Keratinocyte (primary cell): Measurements from ENCODE around the gene OR52R1. TPM values are rescaled to one million over a fixed set of nuclear protein-coding genes. Genes with fewer than 3 reads are reported as not detected.

Source experiments
- DNase-seq: peaks from one replicate; pipeline ENCODE4 v3.0.0-alpha.2; 2011; ENCODE audit warnings: low read depth, missing footprints, low spot score
- FAIRE-seq: peaks from 2 replicates; lab custom pipeline; 2011; peaks lifted over from hg19 to GRCh38; lab: Jason Lieb, UNC
- H2AFZ ChIP-seq: 2 replicates; pipeline ENCODE4 v1.6.0; 2012; ENCODE audit warnings: low read length, control low read depth, inconsistent platforms; ENCODE audit not compliant: control insufficient read depth
- H3K27ac ChIP-seq: 2 replicates; pipeline ENCODE4 v1.5.1; 2011; ENCODE audit warnings: low read length; ENCODE audit not compliant: control insufficient read depth, insufficient read depth
- H3K27me3 ChIP-seq: 3 replicates; pipeline ENCODE4 v1.6.0; 2011; ENCODE audit warnings: low read length; ENCODE audit not compliant: control insufficient read depth, insufficient read depth; ENCODE audit errors: extremely low read depth
- H3K36me3 ChIP-seq, 2 experiments: 2 replicates in 1 of 2; 3 replicates in 1 of 2; pipeline ENCODE4 v1.5.1; 2011; ENCODE audit warnings: low read length in 2 of 2, mild to moderate bottlenecking in 1 of 2; ENCODE audit not compliant: control insufficient read depth in 2 of 2, insufficient read depth in 2 of 2; ENCODE audit errors: extremely low read depth in 1 of 2
- H3K4me1 ChIP-seq: 3 replicates; pipeline ENCODE4 v1.5.1; 2011; ENCODE audit warnings: low read length; ENCODE audit not compliant: control insufficient read depth, insufficient read depth; ENCODE audit errors: extremely low read depth
- H3K4me2 ChIP-seq: 3 replicates; pipeline ENCODE4 v1.6.0; 2011; ENCODE audit warnings: low read depth, low read length; ENCODE audit not compliant: control insufficient read depth, insufficient read depth; ENCODE audit errors: extremely low read depth
- H3K4me3 ChIP-seq, 3 experiments: fragments of 200-600 bp in 1 of 3; sonication (generic) in 1 of 3; 2 replicates in 2 of 3; 3 replicates in 1 of 3; pipeline ENCODE4 v1.5.1; 2011 to 2016; ENCODE audit warnings: low read length in 3 of 3, mild to moderate bottlenecking in 3 of 3, control low read depth in 2 of 3, inconsistent platforms in 1 of 3, low read depth in 1 of 3, mixed read lengths in 1 of 3, mixed run types in 1 of 3, moderate library complexity in 1 of 3; ENCODE audit not compliant: control insufficient read depth in 2 of 3, insufficient read depth in 2 of 3; ENCODE audit errors: extremely low read depth in 1 of 3
- H3K79me2 ChIP-seq: 2 replicates; pipeline ENCODE4 v1.6.0; 2012; ENCODE audit warnings: low read length; ENCODE audit not compliant: control insufficient read depth, insufficient read depth
- H3K9ac ChIP-seq: 3 replicates; pipeline ENCODE4 v1.6.0; 2011; ENCODE audit warnings: low read length; ENCODE audit not compliant: control insufficient read depth, insufficient read depth; ENCODE audit errors: extremely low read depth
- H3K9me1 ChIP-seq: 3 replicates; pipeline ENCODE4 v1.6.0; 2011; ENCODE audit warnings: low read length; ENCODE audit not compliant: control insufficient read depth, insufficient read depth; ENCODE audit errors: extremely low read depth
- H3K9me3 ChIP-seq: 2 replicates; pipeline ENCODE4 v1.5.1; 2012; ENCODE audit warnings: low read depth, low read length; ENCODE audit not compliant: control insufficient read depth
- H4K20me1 ChIP-seq: 3 replicates; pipeline ENCODE4 v1.6.0; 2011; ENCODE audit warnings: low read length; ENCODE audit not compliant: control insufficient read depth, insufficient read depth; ENCODE audit errors: extremely low read depth
- CTCF ChIP-seq, 3 experiments: IDR thresholded peaks in 1 of 3; conservative IDR thresholded peaks in 1 of 3; optimal IDR thresholded peaks in 1 of 3; 2 replicates in 2 of 3; 3 replicates in 1 of 3; pipeline versions ENCODE3 to v1.5.1; 2011; ENCODE audit warnings: low read length in 3 of 3, mild to moderate bottlenecking in 3 of 3, moderate library complexity in 2 of 3, control low read depth in 1 of 3, inconsistent platforms in 1 of 3; ENCODE audit not compliant: insufficient read depth in 2 of 3; ENCODE audit errors: extremely low read depth in 1 of 3
- EZH2 ChIP-seq: IDR thresholded peaks from one replicate; pipeline ENCODE4 v1.6.1; 2012; ENCODE audit warnings: inconsistent platforms, mild to moderate bottlenecking, low read length, moderate library complexity
- dilution Hi-C: fragments of 300-500 bp; cut with MboI; formaldehyde crosslinking; loops from one replicate; pipeline ENCODE4 v1.7.0; 2020; ENCODE audit warnings: low sequenced_read_pairs; ENCODE audit not compliant: extremely low pct_ligation_motif_present
- polyA plus RNA-seq, 5 experiments: library from polyadenylated mRNA; depleted of rRNA in 3 of 5; stranded (reverse) in 3 of 5; stranded (forward) in 1 of 5; unstranded in 1 of 5; fragments of >200 nt; gene quantifications; 1 replicate in 1 of 5; 2 replicates in 3 of 5; 3 replicates in 1 of 5; pipeline versions ENCODE4 v1.2.1 to v1.2.3, GENCODE V29; 2011 to 2012; ENCODE audit warnings: missing spikeins in 2 of 5, low read depth in 1 of 5, low replicate concordance in 1 of 5

OR52R1 gene
- polyA plus RNA-seq, 1 donor (not counting 4 experiments of a cell fraction or from before 2014, with no cell fraction given): not detected

- no peak for FAIRE-seq
These were observed 44.8 kb upstream of the OR52R1 start, which contains the start of gene OR51S1 for GRCh38 chr11:4848908-4849532. Gene OR51S1 (minus strand): TSS chr11:4849208. CDS start chr11:4849208, 0 bp downstream.

GRCh38 chr11:4839851-4840549 lies 35.8 kb upstream of the OR52R1 start:
- H3K4me2 ChIP-seq: no peak overlapping the region
- DNase-seq (no peak), FAIRE-seq (no peak)
- no peaks in the 10 kb centered on the region for H3K27me3 ChIP-seq
- H3K27ac ChIP-seq: no peak overlapping the region
- no peaks in the 10 kb centered on the region for H4K20me1 ChIP-seq
- H2AFZ ChIP-seq: no peak overlapping the region
- no peaks in the 10 kb centered on the region for H3K9me1 ChIP-seq
- no peak overlapping the region for H3K4me3 ChIP-seq
- H3K79me2 ChIP-seq: no peaks in the 10 kb centered on the region
- H3K36me3 ChIP-seq: no peaks in the 10 kb centered on the region
- no peaks in the 10 kb centered on the region for H3K9me3 ChIP-seq
- H3K9ac ChIP-seq: no peak overlapping the region
- dilution Hi-C loops: no loop called here
- no peaks in the 10 kb centered on the region for H3K4me1 ChIP-seq
- no peak for TF ChIP-seq EZH2
- no peak for TF ChIP-seq CTCF (optimal IDR thresholded peaks at IDR 0.05 in 1 of 3, IDR thresholded peaks at IDR 0.05 in 1 of 3, conservative IDR thresholded peaks at IDR 0.05 in 1 of 3; ENCODE audit: extremely low read depth in 1 of 3, insufficient read depth in 2 of 3, low read length in 3 of 3)

More at GRCh38 chr11:4848908-4849532, 44.8 kb upstream of the OR52R1 start, which contains the start of gene OR51S1:
- H4K20me1 ChIP-seq: no peaks in the 10 kb centered on the region
- DNase-seq: no peak
- dilution Hi-C loops: no loop called here
- H3K9ac ChIP-seq: no peak within 1 kb of the TSS
- H3K79me2 ChIP-seq: no peaks in the 10 kb centered on the region
- no peaks in the 10 kb centered on the region for H3K9me1 ChIP-seq
- no peak within 1 kb of the TSS for H3K27ac ChIP-seq
- no peak within 1 kb of the TSS for H3K4me3 ChIP-seq
- no peak for TF ChIP-seq EZH2
- TF ChIP-seq CTCF (optimal IDR thresholded peaks at IDR 0.05 in 1 of 3, IDR thresholded peaks at IDR 0.05 in 1 of 3, conservative IDR thresholded peaks at IDR 0.05 in 1 of 3; ENCODE audit: extremely low read depth in 1 of 3, insufficient read depth in 2 of 3, low read length in 3 of 3): no peak
- no peaks in the 10 kb centered on the region for H3K36me3 ChIP-seq
- no peak within 1 kb of the TSS for H3K4me2 ChIP-seq
- no peaks in the 10 kb centered on the region for H3K9me3 ChIP-seq
- H2AFZ ChIP-seq: no peak within 1 kb of the TSS
- H3K4me1 ChIP-seq: no peaks in the 10 kb centered on the region
- no peaks in the 10 kb centered on the region for H3K27me3 ChIP-seq
